ENCODE data around the gene RTN4RL2. TPM values are rescaled to one million over a fixed set of nuclear protein-coding genes. Genes with fewer than 3 reads are reported as not detected.

Gene RTN4RL2
- total and polyA plus RNA-seq, 9 of the 15 experiments (the other 6 are each of a cell fraction or from before 2014, with no cell fraction given), result 0.06 to 1.9 (median 0.34) TPM; not detected in 4

- TF ChIP-seq ZNF639 (CRISPR knock-in tag; conservative IDR thresholded peaks at IDR 0.05 in 1 of 2, IDR thresholded peaks at IDR 0.05 in 1 of 2) (no peak), SP2 (IDR thresholded peaks at IDR 0.05; ENCODE audit: extremely low read depth, low read depth, low read length, poor library complexity, severe bottlenecking) (no peak), HDGF (IDR thresholded peaks at IDR 0.05) (0 out of 2 replicates have a peak, but pooled peaks have one; percentile 44), PREB (CRISPR knock-in tag; IDR thresholded peaks at IDR 0.05) (no peak), TCF3 (CRISPR knock-in tag; IDR thresholded peaks at IDR 0.05) (peak; percentile 14; the same call in 1 of the 2 replicates), ZNF134 (CRISPR knock-in tag; conservative IDR thresholded peaks at IDR 0.05) (no peak), TBP (optimal IDR thresholded peaks at IDR 0.05; ENCODE audit: low read depth, low read length) (peak; percentile 20), MTA3 (IDR thresholded peaks at IDR 0.05; ENCODE audit: borderline replicate concordance) (no peak), MTF1 (CRISPR knock-in tag; IDR thresholded peaks at IDR 0.05; ENCODE audit: borderline replicate concordance) (no peak), RBFOX2 (IDR thresholded peaks at IDR 0.05; ENCODE audit: low read depth, low read length) (peak; percentile 36; the same call in 1 of the 2 replicates)
Measured at GRCh38 chr11:57512646-57513451, 52.5 kb downstream of the RTN4RL2 start (continued).
